Measurements from ENCODE around the gene IFT74. TPM values are rescaled to one million over a fixed set of nuclear protein-coding genes. Genes with fewer than 3 reads are reported as not detected.
A peak's percentile ranks its signal among the peaks of the same experiment; 100 is the strongest.

Gene IFT74
- total RNA-seq, 2 donors from 2014 or later = 9.5 to 10.3 TPM

- no peak overlapping the region for H3K27ac Mint-ChIP-seq
- H3K4me3 Mint-ChIP-seq = no peak overlapping the region
- H3K4me1 Mint-ChIP-seq = no peaks in the 10 kb centered on the region
- ATAC-seq (replicated peaks) = no peak
- no peaks in the 10 kb centered on the region for H3K9me3 Mint-ChIP-seq
- no peaks in the 10 kb centered on the region for H3K27me3 Mint-ChIP-seq
- H3K36me3 Mint-ChIP-seq (ENCODE audit: low read depth) = peaks cover 38% of the 10 kb centered on the region
These were observed 66.7 kb downstream of the IFT74 start for GRCh38 chr9:27022920-27023319.

- no peak for ATAC-seq (replicated peaks)
- Mint-ChIP-seq H3K4me1 (no peaks in the 10 kb centered on the region), H3K36me3 (ENCODE audit: low read depth) (peaks cover 8% of the 10 kb centered on the region), H3K27ac (no peak overlapping the region), H3K9me3 (no peaks in the 10 kb centered on the region), H3K27me3 (no peaks in the 10 kb centered on the region), H3K4me3 (no peak overlapping the region)
These were observed 73.0 kb downstream of the IFT74 start for GRCh38 chr9:27029186-27029585.

GRCh38 chr9:27033815-27034403, 77.7 kb downstream of the IFT74 start:
- peaks cover 8% of the 10 kb centered on the region for H3K36me3 Mint-ChIP-seq (ENCODE audit: low read depth)
- H3K4me1 Mint-ChIP-seq = no peaks in the 10 kb centered on the region
- peak; percentile 51 for ATAC-seq (replicated peaks)
- H3K27ac Mint-ChIP-seq = no peak overlapping the region
- no peak overlapping the region for H3K4me3 Mint-ChIP-seq
- no peaks in the 10 kb centered on the region for H3K27me3 Mint-ChIP-seq
- no peaks in the 10 kb centered on the region for H3K9me3 Mint-ChIP-seq

GRCh38 chr9:27037499-27037898, 81.3 kb downstream of the IFT74 start:
- no peaks in the 10 kb centered on the region for H3K9me3 Mint-ChIP-seq
- no peaks in the 10 kb centered on the region for H3K27me3 Mint-ChIP-seq
- H3K36me3 Mint-ChIP-seq (ENCODE audit: low read depth) = peaks cover 8% of the 10 kb centered on the region
- H3K4me1 Mint-ChIP-seq = no peaks in the 10 kb centered on the region
- ATAC-seq (replicated peaks) = no peak
- H3K27ac Mint-ChIP-seq = no peak overlapping the region
- no peak overlapping the region for H3K4me3 Mint-ChIP-seq

- H3K36me3 Mint-ChIP-seq (ENCODE audit: low read depth) = peaks cover 6% of the 10 kb centered on the region
- H3K4me3 Mint-ChIP-seq = no peak overlapping the region
- H3K4me1 Mint-ChIP-seq = no peaks in the 10 kb centered on the region
- no peaks in the 10 kb centered on the region for H3K9me3 Mint-ChIP-seq
- H3K27ac Mint-ChIP-seq = no peak overlapping the region
- ATAC-seq (replicated peaks) = no peak
- H3K27me3 Mint-ChIP-seq = no peaks in the 10 kb centered on the region
These were observed 85.5 kb downstream of the IFT74 start for GRCh38 chr9:27041746-27042145.

- ATAC-seq (replicated peaks) = no peak
- no peak overlapping the region for H3K27ac Mint-ChIP-seq
- H3K27me3 Mint-ChIP-seq = no peaks in the 10 kb centered on the region
- H3K9me3 Mint-ChIP-seq = no peaks in the 10 kb centered on the region
- no peaks in the 10 kb centered on the region for H3K36me3 Mint-ChIP-seq (ENCODE audit: low read depth)
- H3K4me3 Mint-ChIP-seq = no peak overlapping the region
- no peaks in the 10 kb centered on the region for H3K4me1 Mint-ChIP-seq
These were observed 86.3 kb downstream of the IFT74 start for GRCh38 chr9:27042476-27042875.

- no peak for ATAC-seq (replicated peaks)
- Mint-ChIP-seq H3K36me3 (ENCODE audit: low read depth) (no peaks in the 10 kb centered on the region), H3K27me3 (no peaks in the 10 kb centered on the region), H3K27ac (no peak overlapping the region), H3K4me3 (no peak overlapping the region), H3K4me1 (no peaks in the 10 kb centered on the region), H3K9me3 (no peaks in the 10 kb centered on the region)
These were observed 87.0 kb downstream of the IFT74 start for GRCh38 chr9:27043176-27043575.

GRCh38 chr9:27047136-27047535, 90.9 kb downstream of the IFT74 start:
- Mint-ChIP-seq H3K4me1 (no peaks in the 10 kb centered on the region), H3K27ac (no peak overlapping the region), H3K9me3 (no peaks in the 10 kb centered on the region), H3K36me3 (ENCODE audit: low read depth) (no peaks in the 10 kb centered on the region), H3K27me3 (no peaks in the 10 kb centered on the region), H3K4me3 (no peak overlapping the region)
- ATAC-seq (replicated peaks) = no peak

GRCh38 chr9:27053369-27054022, 97.3 kb downstream of the IFT74 start:
- H3K27ac Mint-ChIP-seq = no peak overlapping the region
- H3K9me3 Mint-ChIP-seq = no peaks in the 10 kb centered on the region
- no peaks in the 10 kb centered on the region for H3K4me1 Mint-ChIP-seq
- H3K4me3 Mint-ChIP-seq = no peak overlapping the region
- ATAC-seq (replicated peaks) = no peak
- no peaks in the 10 kb centered on the region for H3K27me3 Mint-ChIP-seq
- H3K36me3 Mint-ChIP-seq (ENCODE audit: low read depth) = peaks cover 7% of the 10 kb centered on the region

- Mint-ChIP-seq H3K4me1 (no peaks in the 10 kb centered on the region), H3K36me3 (ENCODE audit: low read depth) (peaks cover 9% of the 10 kb centered on the region), H3K9me3 (no peaks in the 10 kb centered on the region), H3K27me3 (no peaks in the 10 kb centered on the region), H3K27ac (no peak overlapping the region), H3K4me3 (no peak overlapping the region)
- no peak for ATAC-seq (replicated peaks)
These were observed 97.9 kb downstream of the IFT74 start for GRCh38 chr9:27054125-27054524.

- no peak overlapping the region for H3K4me3 Mint-ChIP-seq
- no peaks in the 10 kb centered on the region for H3K27me3 Mint-ChIP-seq
- no peaks in the 10 kb centered on the region for H3K9me3 Mint-ChIP-seq
- peaks cover 12% of the 10 kb centered on the region for H3K36me3 Mint-ChIP-seq (ENCODE audit: low read depth)
- no peak overlapping the region for H3K27ac Mint-ChIP-seq
- no peaks in the 10 kb centered on the region for H3K4me1 Mint-ChIP-seq
- ATAC-seq (replicated peaks) = no peak
These were observed 98.6 kb downstream of the IFT74 start for GRCh38 chr9:27054841-27055240.

- H3K4me3 Mint-ChIP-seq = no peak overlapping the region
- no peak overlapping the region for H3K27ac Mint-ChIP-seq
- H3K36me3 Mint-ChIP-seq (ENCODE audit: low read depth) = peaks cover 6% of the 10 kb centered on the region
- ATAC-seq (replicated peaks) = no peak
- no peaks in the 10 kb centered on the region for H3K9me3 Mint-ChIP-seq
- no peaks in the 10 kb centered on the region for H3K4me1 Mint-ChIP-seq
- no peaks in the 10 kb centered on the region for H3K27me3 Mint-ChIP-seq
These were observed 103.2 kb downstream of the IFT74 start for GRCh38 chr9:27059412-27059811.

GRCh38 chr9:27059907-27060306, 103.7 kb downstream of the IFT74 start:
- no peaks in the 10 kb centered on the region for H3K27me3 Mint-ChIP-seq
- ATAC-seq (replicated peaks) = no peak
- H3K27ac Mint-ChIP-seq = no peak overlapping the region
- no peak overlapping the region for H3K4me3 Mint-ChIP-seq
- no peaks in the 10 kb centered on the region for H3K4me1 Mint-ChIP-seq
- H3K36me3 Mint-ChIP-seq (ENCODE audit: low read depth) = peaks cover 6% of the 10 kb centered on the region
- no peaks in the 10 kb centered on the region for H3K9me3 Mint-ChIP-seq

GRCh38 chr9:27065288-27065687, 109.1 kb downstream of the IFT74 start:
- no peak overlapping the region for H3K27ac Mint-ChIP-seq
- H3K4me1 Mint-ChIP-seq = no peaks in the 10 kb centered on the region

GRCh38 chr9:27073841-27074728, 117.9 kb downstream of the IFT74 start:
- ATAC-seq (replicated peaks) = no peak
- H3K9me3 Mint-ChIP-seq = no peaks in the 10 kb centered on the region
- H3K27ac Mint-ChIP-seq = no peak overlapping the region

More at GRCh38 chr9:27065288-27065687, 109.1 kb downstream of the IFT74 start:
- Mint-ChIP-seq H3K4me3 (no peak overlapping the region), H3K36me3 (ENCODE audit: low read depth) (no peaks in the 10 kb centered on the region), H3K27me3 (no peaks in the 10 kb centered on the region), H3K9me3 (no peaks in the 10 kb centered on the region)
- no peak for ATAC-seq (replicated peaks)

More at GRCh38 chr9:27073841-27074728, 117.9 kb downstream of the IFT74 start:
- Mint-ChIP-seq H3K36me3 (ENCODE audit: low read depth) (no peaks in the 10 kb centered on the region), H3K4me3 (no peak overlapping the region), H3K27me3 (no peaks in the 10 kb centered on the region), H3K4me1 (no peaks in the 10 kb centered on the region)
